NCI-H460 (cell line): ENCODE results near the gene DENND6A. TPM values are rescaled to one million over a fixed set of nuclear protein-coding genes. Genes with fewer than 3 reads are reported as not detected.

ENCODE experiments used
- DNase-seq: peaks from one replicate; pipeline ENCODE4 v3.0.0-alpha.2; 2016; ENCODE audit warnings: low read depth; ENCODE audit errors: extremely low read depth
- small RNA-seq, 2 experiments: library from RNA; depleted of rRNA; stranded (forward); fragments of <200 nt; gene quantifications; one replicate each; pipeline ENCODE3, GENCODE V24; 2014
- total RNA-seq: library from RNA; depleted of rRNA; stranded (reverse); fragments of >200 nt; shearing (Covaris generic); gene quantifications from 2 replicates; pipeline ENCODE4 v1.2.3, GENCODE V29; 2014; rRNA removed

Gene DENND6A
- total RNA-seq, 1 experiment from 2014 or later: 32.1 TPM

DNA sequence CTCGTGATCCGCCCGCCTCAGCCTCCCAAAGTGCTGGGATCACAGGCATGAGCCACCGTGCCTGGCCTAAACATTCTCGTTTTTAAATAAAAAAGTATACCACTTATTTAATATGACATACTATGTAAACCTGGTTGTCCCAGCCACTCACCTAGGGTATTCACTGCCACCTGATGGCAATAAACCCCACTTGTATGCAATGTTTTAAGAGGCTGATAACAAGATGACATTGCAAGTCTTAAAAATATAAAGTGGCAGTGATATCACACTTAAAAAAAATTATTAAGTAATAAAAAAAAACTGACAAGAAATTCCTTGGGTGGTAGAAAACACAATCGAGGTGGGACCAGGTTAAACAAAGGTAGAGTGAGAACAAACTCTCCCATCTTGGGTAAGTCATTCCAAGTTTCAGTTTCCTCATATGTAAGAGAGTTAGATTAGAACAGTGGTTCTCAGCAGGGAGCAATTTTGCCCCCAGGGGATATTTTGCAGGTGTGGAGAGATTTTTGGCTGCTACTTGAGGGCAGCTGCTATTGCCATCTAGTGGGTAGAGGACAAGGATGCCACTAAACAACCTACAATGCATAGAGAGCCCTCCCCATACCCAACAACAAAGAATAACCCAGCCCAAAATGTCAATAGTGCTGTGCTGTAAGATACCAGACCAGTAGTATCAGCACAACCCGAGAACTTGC lies 110.3 kb downstream of the DENND6A start:
- no peak for DNase-seq

DNA sequence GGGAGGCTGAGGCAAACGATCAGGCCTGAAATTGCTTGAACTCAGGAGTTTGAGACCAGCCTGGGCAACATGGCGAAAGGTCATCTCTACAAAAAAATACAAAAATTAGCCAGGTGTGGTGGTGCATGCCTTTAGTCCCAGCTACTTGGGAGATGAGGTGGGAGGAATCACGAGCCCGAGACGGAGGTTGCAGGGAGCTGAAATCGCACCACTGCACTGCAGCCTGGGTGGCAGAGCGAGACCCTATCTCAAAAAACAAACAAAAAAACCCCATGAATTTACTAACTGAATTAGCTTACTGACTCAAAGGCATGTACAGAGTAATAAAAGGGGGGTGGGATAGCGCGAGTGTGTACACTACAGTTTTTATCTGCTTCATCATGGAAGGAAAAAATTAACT lies 115.1 kb downstream of the DENND6A start:
- no peak for DNase-seq

- DNase-seq: no peak
Observed at GRCh38 chr3:57575966-57576626, 116.8 kb downstream of the DENND6A start.

Small RNAs within 50 kb of the gene (small RNA-seq; reads per million reads assigned to genes)
- 0 to 0.12 reads per million in 2 experiments for gene RNU6ATAC26P

Other genes with a start within 250 kb of the DENND6A start
- gene DNAH12, start 148.7 kb downstream of the DENND6A start, total RNA-seq: not detected in 2 replicates
- 14.0 TPM in 2 replicates for gene PDE12, start 136.8 kb downstream of the DENND6A start, total RNA-seq
- gene ARF4, start 95.7 kb downstream of the DENND6A start, total RNA-seq: 183 and 199 TPM in 2 replicates
- gene SLMAP, start 63.2 kb upstream of the DENND6A start, total RNA-seq: 39.3 and 39.9 TPM in 2 replicates